Measurements from ENCODE around the gene TAPBP. TPM values are rescaled to one million over a fixed set of nuclear protein-coding genes. Genes with fewer than 3 reads are reported as not detected.

TAPBP gene
- total and polyA plus RNA-seq, 2 of the 8 experiments (the other 6 are each of a cell fraction or from before 2014, with no cell fraction given), result 24.5 to 35.4 TPM

GRCh38 chr6:33313105-33313708, 671 bp downstream of the TAPBP start (continued):
- TF ChIP-seq POLR2A (IDR thresholded peaks at IDR 0.05; ENCODE audit: control extremely low read depth in 1 of 2, low read depth in 2 of 2, low read length in 2 of 2) (no peak), HDAC2 (IDR thresholded peaks at IDR 0.05; ENCODE audit: borderline replicate concordance in 1 of 2, low read depth in 2 of 2, low read length in 2 of 2) (0 out of 4 replicates have a peak, but pooled peaks of 1 of the 2 experiments have one; percentile 43), ATF2 (IDR thresholded peaks at IDR 0.05; ENCODE audit: low read length) (no peak)

All from H1 (cell line).